SK-N-MC (cell line): ENCODE data around the gene HOXD8.

Experiments
- FOXP2 ChIP-seq: optimal IDR thresholded peaks from 2 replicates; pipeline ENCODE3; 2011; ENCODE audit warnings: mild to moderate bottlenecking, moderate library complexity; ENCODE audit not compliant: insufficient read depth; ENCODE audit errors: extremely low read length, control extremely low read depth
- POLR2AphosphoS5 ChIP-seq: IDR thresholded peaks from 2 replicates; pipeline ENCODE4 v1.6.1; 2012; ENCODE audit warnings: mild to moderate bottlenecking, low read depth, low read length, borderline replicate concordance

DNA sequence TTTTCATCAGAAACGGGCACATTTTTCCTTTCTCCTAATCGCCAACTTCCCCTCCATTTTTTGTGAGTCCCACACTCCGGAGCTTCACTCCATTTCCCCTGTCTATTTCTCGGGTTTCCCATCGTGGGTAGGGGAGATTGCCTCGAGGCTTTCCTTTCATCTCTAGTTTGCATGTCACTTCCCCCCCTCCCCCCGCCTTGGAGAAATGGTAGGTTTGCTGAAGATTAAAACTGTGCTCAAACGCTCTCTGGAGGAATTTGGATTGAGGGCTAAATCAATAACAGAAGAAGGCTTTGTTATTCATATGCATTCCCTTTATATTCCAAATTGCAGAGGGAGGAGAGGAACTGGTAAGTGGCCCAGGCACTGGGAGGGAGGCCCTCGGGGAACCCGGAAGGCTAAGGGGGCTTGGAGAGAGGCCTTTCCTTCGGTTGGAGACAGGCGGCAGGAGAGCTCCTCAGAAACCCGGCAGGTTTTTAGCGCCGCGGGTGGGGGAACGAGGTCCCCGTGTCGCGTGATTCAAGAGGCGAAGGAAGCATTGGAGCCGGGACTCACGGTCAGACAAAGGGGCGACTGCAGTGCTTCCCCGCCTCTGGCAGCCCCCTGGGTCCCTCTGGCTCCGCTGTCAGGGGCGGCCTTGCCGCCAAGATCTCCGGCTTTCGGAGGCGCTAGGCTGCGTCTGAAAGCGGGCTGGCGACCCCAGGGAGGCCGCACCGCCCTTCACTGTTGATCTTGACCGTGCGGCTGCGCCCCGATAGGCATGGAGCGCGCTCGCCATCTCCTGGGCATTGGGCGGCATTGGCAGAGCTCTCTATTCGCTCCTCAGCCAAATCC, 32.3 kb upstream of the HOXD8 start:
- TF ChIP-seq POLR2AphosphoS5 (no peak; the same call in none of the 2 replicates), FOXP2 (peak; percentile 42)
